ENCODE measurements around the gene NTRK1.
A peak's percentile ranks its signal among the peaks of the same experiment; 100 is the strongest.

Gene NTRK1

DNA sequence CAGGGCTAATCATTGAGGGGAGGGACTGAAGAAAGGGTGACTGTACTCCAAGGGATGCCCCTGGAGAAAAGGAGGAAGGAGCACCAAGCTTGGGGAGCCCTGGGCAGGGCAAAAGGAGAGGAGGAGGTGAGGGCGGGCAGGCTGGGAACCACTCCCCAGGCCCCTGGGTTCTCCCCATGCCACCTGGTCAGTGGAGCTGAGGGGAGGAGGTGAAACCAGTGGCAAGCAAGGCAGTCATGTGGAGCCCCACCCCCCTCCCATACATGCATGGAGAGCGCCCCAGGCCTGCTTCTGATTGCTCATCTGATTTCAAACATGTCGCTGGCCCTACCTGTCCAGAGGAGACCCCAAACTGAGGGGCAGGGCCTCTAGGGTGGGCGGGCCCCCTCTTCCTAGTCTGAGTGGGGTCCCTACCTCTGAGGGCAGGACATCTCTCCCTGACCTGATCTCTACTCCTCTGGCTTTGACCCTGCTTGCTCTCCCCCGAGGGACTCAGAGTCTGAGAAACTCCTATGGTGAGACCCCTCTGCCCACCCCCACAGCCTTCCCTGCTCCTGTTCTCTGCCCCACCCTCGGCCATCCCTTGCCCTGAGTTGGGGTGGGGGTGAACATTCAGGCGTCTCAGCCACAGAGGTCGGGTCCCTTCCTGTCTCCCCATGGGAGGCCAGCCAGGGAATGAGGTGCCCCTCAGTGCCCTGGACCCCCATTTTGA lies 20.3 kb upstream of the NTRK1 start:
- no peak overlapping the region for H3K27ac ChIP-seq (ENCODE audit: extremely low read depth, low read depth, low read length)
- no peaks in the 10 kb centered on the region for H3K36me3 ChIP-seq (ENCODE audit: control insufficient read depth in 2 of 2, insufficient read depth in 1 of 2, low read length in 2 of 2)
- ChIA-PET POLR2A (no interaction called here), CTCF (interaction anchor here (0.8 to 6.2 kb wide), 5 partner anchors 19 to 79 kb away, joined by 3 to 119 read pairs (median 4); partner anchors contain the start of genes INSRR and NTRK1)
- no peaks in the 10 kb centered on the region for H3K4me1 ChIP-seq (ENCODE audit: control insufficient read depth, insufficient read depth, low read length)
- H3K4me3 ChIP-seq (ENCODE audit: low read depth, low read length) = no peak overlapping the region
- no peaks in the 10 kb centered on the region for H3K9me3 ChIP-seq (ENCODE audit: control insufficient read depth, insufficient read depth, low read depth, low read length)
- TF ChIP-seq SP2 (tag by site-specific recombination; IDR thresholded peaks at IDR 0.05) (0 out of 2 replicates have a peak, but pooled peaks have one; percentile 12), ZNF629 (tag by site-specific recombination; IDR thresholded peaks at IDR 0.05) (no peak)

DNA sequence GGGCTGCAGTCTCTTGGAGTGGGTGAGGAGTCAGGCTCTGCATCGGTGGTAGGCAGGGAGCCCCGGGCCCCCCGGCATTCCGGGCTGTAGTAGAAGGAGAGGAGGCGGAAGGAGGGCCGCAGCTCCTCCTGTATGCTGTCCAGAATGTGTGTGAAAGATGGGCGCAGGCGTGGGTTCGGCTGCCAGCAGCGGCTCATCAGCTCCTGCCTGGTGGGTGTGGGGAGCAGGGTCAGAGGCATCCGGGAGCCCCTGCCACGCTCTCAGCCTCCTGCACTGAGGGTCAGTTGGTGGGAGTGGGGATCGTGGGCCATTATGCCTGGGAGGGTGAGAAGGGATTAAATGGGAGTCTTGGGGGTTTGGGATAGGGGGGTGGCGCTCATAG lies 19.8 kb upstream of the NTRK1 start:
- H3K27ac ChIP-seq (ENCODE audit: extremely low read depth, low read depth, low read length) = no peak overlapping the region
- H3K4me3 ChIP-seq (ENCODE audit: low read depth, low read length) = no peak overlapping the region
- ChIA-PET POLR2A (no interaction called here), CTCF (interaction anchor here (0.8 to 6.2 kb wide), 8 partner anchors 8 to 115 kb away, joined by 3 to 119 read pairs (median 4); partner anchors contain the start of genes INSRR and NTRK1)
- H3K36me3 ChIP-seq (ENCODE audit: control insufficient read depth in 2 of 2, insufficient read depth in 1 of 2, low read length in 2 of 2) = no peaks in the 10 kb centered on the region
- H3K4me1 ChIP-seq (ENCODE audit: control insufficient read depth, insufficient read depth, low read length) = no peaks in the 10 kb centered on the region
- H3K9me3 ChIP-seq (ENCODE audit: control insufficient read depth, insufficient read depth, low read depth, low read length) = no peaks in the 10 kb centered on the region
- TF ChIP-seq EGR2 (tag by site-specific recombination; IDR thresholded peaks at IDR 0.05; ENCODE audit: low read depth) (0 out of 2 replicates have a peak, but pooled peaks have one; percentile 47), ZFP69B (tag by site-specific recombination; IDR thresholded peaks at IDR 0.05) (no peak)

DNA sequence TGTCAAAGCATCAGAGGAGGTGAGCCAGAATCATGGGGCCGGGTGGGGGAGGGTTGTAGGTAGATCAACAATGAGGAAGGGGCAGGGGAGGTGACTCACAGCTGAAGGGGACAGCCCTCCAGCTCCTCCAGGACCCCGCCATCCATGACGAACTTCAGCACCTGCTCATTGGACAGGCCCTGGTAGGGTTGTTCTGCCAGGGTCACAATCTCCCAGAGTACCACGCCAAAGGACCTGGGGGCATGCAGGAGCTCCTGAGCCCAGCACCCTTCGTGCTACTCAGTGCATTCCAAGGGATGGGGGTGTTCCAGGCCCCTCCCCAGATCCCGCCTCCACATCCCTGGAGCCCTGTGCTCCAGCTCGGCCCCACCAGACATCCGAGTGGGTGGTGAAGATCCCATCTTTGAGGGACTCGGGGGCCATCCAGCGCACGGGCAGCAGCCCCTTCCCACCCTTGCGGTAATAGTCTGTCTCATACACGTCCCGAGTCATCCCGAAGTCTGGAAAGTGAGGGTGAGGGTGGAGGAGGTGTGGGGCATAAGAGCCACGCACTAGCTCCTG lies 19.3 kb upstream of the NTRK1 start:
- Histone ChIP-seq H3K36me3 (ENCODE audit: control insufficient read depth in 2 of 2, insufficient read depth in 1 of 2, low read length in 2 of 2) (no peaks in the 10 kb centered on the region), H3K4me3 (ENCODE audit: low read depth, low read length) (no peak overlapping the region), H3K9me3 (ENCODE audit: control insufficient read depth, insufficient read depth, low read depth, low read length) (no peaks in the 10 kb centered on the region), H3K4me1 (ENCODE audit: control insufficient read depth, insufficient read depth, low read length) (no peaks in the 10 kb centered on the region), H3K27ac (ENCODE audit: extremely low read depth, low read depth, low read length) (no peak overlapping the region)
- ChIA-PET CTCF (interaction anchor here (0.8 to 6.2 kb wide), 10 partner anchors 9 to 152 kb away, joined by 3 to 119 read pairs (median 4); partner anchors contain the start of genes INSRR and NTRK1), POLR2A (interaction anchor here (0.5 kb wide), 1 partner anchor 46 kb away, joined by 8 read pairs; no protein-coding TSS in a partner anchor)
- TF ChIP-seq EGR2 (tag by site-specific recombination; IDR thresholded peaks at IDR 0.05; ENCODE audit: low read depth) = peak; percentile 24
- TF ChIP-seq, protein P1, sequence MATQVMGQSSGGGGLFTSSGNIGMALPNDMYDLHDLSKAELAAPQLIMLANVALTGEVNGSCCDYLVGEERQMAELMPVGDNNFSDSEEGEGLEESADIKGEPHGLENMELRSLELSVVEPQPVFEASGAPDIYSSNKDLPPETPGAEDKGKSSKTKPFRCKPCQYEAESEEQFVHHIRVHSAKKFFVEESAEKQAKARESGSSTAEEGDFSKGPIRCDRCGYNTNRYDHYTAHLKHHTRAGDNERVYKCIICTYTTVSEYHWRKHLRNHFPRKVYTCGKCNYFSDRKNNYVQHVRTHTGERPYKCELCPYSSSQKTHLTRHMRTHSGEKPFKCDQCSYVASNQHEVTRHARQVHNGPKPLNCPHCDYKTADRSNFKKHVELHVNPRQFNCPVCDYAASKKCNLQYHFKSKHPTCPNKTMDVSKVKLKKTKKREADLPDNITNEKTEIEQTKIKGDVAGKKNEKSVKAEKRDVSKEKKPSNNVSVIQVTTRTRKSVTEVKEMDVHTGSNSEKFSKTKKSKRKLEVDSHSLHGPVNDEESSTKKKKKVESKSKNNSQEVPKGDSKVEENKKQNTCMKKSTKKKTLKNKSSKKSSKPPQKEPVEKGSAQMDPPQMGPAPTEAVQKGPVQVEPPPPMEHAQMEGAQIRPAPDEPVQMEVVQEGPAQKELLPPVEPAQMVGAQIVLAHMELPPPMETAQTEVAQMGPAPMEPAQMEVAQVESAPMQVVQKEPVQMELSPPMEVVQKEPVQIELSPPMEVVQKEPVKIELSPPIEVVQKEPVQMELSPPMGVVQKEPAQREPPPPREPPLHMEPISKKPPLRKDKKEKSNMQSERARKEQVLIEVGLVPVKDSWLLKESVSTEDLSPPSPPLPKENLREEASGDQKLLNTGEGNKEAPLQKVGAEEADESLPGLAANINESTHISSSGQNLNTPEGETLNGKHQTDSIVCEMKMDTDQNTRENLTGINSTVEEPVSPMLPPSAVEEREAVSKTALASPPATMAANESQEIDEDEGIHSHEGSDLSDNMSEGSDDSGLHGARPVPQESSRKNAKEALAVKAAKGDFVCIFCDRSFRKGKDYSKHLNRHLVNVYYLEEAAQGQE (tag by site-specific recombination; IDR thresholded peaks at IDR 0.05) = peak; percentile 85
- TF ChIP-seq ZFHX2 (tag by site-specific recombination; conservative IDR thresholded peaks at IDR 0.05) = peak; percentile 36; the same call in 1 of the 2 replicates
- TF ChIP-seq ZNF830 (tag by site-specific recombination; IDR thresholded peaks at IDR 0.05; ENCODE audit: low read depth) = no peak
- no peak for TF ChIP-seq ZNF146 (tag by site-specific recombination; IDR thresholded peaks at IDR 0.05)

DNA sequence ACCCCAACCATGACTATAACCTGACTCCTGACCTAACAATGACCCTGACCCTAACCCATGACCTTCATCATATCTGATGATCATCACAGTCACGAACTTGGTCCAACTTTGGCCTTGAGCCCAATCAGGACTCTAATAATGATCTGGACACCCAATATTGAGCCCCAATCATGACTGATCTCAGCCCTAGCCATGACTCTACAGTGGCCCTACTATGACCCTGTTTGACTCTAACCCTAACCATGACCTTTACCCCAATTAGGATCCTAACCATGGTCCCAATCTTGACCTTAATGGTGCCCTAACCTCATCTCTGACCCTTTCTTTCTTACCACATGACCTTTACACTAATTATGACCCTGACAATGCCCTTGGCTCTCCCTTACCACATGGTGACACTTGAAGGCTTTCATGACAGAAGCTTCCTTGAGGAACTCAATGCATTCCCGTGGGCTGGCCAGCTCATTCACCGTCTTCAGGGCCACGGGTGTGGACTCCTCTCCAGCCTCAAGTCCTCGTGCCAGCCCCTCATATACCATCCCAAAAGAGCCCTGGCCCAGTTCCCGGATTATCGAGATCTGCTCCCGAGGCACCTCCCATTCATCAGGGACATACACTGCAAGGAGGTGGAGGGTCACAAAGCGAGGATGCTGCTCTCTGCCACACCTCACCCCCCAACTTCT lies 17.9 kb upstream of the NTRK1 start:
- H3K4me1 ChIP-seq (ENCODE audit: control insufficient read depth, insufficient read depth, low read length) = no peaks in the 10 kb centered on the region
- H3K36me3 ChIP-seq (ENCODE audit: control insufficient read depth in 2 of 2, insufficient read depth in 1 of 2, low read length in 2 of 2) = no peaks in the 10 kb centered on the region
- no peak overlapping the region for H3K4me3 ChIP-seq (ENCODE audit: low read depth, low read length)
- TF ChIP-seq BCL11A (tag by site-specific recombination; IDR thresholded peaks at IDR 0.05; ENCODE audit: low read depth) (peak; percentile 21; the same call in 1 of the 2 replicates), ZNF266 (tag by site-specific recombination; IDR thresholded peaks at IDR 0.05; ENCODE audit: low read depth) (no peak), ZNF76 (tag by site-specific recombination; IDR thresholded peaks at IDR 0.05; ENCODE audit: borderline replicate concordance, low read depth) (no peak), ZFHX2 (tag by site-specific recombination; conservative IDR thresholded peaks at IDR 0.05) (no peak), ZBTB48 (tag by site-specific recombination; IDR thresholded peaks at IDR 0.05) (no peak), ZNF214 (tag by site-specific recombination; IDR thresholded peaks at IDR 0.05; ENCODE audit: borderline replicate concordance) (no peak), RBAK (tag by site-specific recombination; IDR thresholded peaks at IDR 0.05) (no peak), BCL11B (tag by site-specific recombination; IDR thresholded peaks at IDR 0.05; ENCODE audit: low read depth) (peak; percentile 72)
- TF ChIP-seq, protein P2, sequence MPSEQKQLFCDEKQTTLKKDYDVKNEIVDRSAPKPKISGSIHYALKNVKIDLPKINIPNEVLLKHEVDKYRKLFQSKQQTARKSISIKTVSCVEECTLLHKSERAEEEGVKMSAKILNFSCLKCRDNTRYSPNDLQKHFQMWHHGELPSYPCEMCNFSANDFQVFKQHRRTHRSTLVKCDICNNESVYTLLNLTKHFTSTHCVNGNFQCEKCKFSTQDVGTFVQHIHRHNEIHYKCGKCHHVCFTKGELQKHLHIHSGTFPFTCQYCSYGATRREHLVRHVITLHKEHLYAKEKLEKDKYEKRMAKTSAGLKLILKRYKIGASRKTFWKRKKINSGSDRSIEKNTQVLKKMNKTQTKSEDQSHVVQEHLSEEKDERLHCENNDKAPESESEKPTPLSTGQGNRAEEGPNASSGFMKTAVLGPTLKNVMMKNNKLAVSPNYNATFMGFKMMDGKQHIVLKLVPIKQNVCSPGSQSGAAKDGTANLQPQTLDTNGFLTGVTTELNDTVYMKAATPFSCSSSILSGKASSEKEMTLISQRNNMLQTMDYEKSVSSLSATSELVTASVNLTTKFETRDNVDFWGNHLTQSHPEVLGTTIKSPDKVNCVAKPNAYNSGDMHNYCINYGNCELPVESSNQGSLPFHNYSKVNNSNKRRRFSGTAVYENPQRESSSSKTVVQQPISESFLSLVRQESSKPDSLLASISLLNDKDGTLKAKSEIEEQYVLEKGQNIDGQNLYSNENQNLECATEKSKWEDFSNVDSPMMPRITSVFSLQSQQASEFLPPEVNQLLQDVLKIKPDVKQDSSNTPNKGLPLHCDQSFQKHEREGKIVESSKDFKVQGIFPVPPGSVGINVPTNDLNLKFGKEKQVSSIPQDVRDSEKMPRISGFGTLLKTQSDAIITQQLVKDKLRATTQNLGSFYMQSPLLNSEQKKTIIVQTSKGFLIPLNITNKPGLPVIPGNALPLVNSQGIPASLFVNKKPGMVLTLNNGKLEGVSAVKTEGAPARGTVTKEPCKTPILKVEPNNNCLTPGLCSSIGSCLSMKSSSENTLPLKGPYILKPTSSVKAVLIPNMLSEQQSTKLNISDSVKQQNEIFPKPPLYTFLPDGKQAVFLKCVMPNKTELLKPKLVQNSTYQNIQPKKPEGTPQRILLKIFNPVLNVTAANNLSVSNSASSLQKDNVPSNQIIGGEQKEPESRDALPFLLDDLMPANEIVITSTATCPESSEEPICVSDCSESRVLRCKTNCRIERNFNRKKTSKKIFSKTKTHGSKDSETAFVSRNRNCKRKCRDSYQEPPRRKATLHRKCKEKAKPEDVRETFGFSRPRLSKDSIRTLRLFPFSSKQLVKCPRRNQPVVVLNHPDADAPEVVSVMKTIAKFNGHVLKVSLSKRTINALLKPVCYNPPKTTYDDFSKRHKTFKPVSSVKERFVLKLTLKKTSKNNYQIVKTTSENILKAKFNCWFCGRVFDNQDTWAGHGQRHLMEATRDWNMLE (tag by site-specific recombination; conservative IDR thresholded peaks at IDR 0.05; ENCODE audit: low read depth) = no peak
- ChIA-PET POLR2A (interaction anchor here (0.9 kb wide), 1 partner anchor 18 kb away, joined by 3 read pairs; no protein-coding TSS in a partner anchor), CTCF (interaction anchor here (1.4 to 2.1 kb wide), 2 partner anchors 17 to 77 kb away, joined by 4 to 6 read pairs; no protein-coding TSS in a partner anchor)
- H3K9me3 ChIP-seq (ENCODE audit: control insufficient read depth, insufficient read depth, low read depth, low read length) = no peaks in the 10 kb centered on the region
- no peak overlapping the region for H3K27ac ChIP-seq (ENCODE audit: extremely low read depth, low read depth, low read length)

Data from HEK293 (cell line).